Measurements from ENCODE around the gene PRICKLE2.

The PRICKLE2 gene

DNA sequence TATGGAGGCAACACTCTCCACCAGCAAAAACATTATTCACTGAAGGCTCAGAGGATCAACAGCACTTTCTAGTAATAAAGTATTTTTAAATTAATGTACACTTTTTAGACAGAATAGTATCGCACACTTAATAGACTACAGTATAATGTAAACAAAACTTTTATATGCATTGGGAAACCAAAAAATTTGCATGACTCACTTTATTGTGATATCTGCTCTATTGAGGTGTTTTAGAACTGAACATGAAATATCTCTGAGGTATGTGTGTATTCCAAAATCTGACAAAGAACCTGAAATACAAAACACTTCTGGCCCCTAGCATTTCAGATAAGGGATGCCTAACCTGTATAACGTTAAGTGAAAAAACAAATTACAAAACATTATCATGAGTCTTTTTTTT is 99.7 kb downstream of the PRICKLE2 start:
- Histone ChIP-seq H3K4me1 (ENCODE audit: control insufficient read depth, low read length) (no peaks in the 10 kb centered on the region), H3K9me3 (ENCODE audit: control insufficient read depth, insufficient read depth, low read length) (no peaks in the 10 kb centered on the region), H3K27me3 (ENCODE audit: control insufficient read depth, low read length) (0 out of 2 replicates have a peak, but pooled peaks cover 6% of the 10 kb centered on the region), H3K79me2 (ENCODE audit: control insufficient read depth, low read length) (no peaks in the 10 kb centered on the region), H3K4me2 (ENCODE audit: low read length) (no peak overlapping the region), H4K20me1 (ENCODE audit: control insufficient read depth, insufficient read depth, low read depth, low read length) (no peaks in the 10 kb centered on the region), H3K36me3 (ENCODE audit: control insufficient read depth, low read length) (no peaks in the 10 kb centered on the region), H3F3A (ENCODE audit: control insufficient read depth, insufficient read depth) (no peaks in the 10 kb centered on the region), H3K4me3 (ENCODE audit: low read length) (no peak overlapping the region), H3K27ac (ENCODE audit: low read depth, low read length) (no peak overlapping the region), H3K9me2 (replicated peaks; ENCODE audit: control insufficient read depth, low read length) (no peaks in the 10 kb centered on the region)
- TF ChIP-seq, protein P1, sequence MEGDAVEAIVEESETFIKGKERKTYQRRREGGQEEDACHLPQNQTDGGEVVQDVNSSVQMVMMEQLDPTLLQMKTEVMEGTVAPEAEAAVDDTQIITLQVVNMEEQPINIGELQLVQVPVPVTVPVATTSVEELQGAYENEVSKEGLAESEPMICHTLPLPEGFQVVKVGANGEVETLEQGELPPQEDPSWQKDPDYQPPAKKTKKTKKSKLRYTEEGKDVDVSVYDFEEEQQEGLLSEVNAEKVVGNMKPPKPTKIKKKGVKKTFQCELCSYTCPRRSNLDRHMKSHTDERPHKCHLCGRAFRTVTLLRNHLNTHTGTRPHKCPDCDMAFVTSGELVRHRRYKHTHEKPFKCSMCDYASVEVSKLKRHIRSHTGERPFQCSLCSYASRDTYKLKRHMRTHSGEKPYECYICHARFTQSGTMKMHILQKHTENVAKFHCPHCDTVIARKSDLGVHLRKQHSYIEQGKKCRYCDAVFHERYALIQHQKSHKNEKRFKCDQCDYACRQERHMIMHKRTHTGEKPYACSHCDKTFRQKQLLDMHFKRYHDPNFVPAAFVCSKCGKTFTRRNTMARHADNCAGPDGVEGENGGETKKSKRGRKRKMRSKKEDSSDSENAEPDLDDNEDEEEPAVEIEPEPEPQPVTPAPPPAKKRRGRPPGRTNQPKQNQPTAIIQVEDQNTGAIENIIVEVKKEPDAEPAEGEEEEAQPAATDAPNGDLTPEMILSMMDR (IDR thresholded peaks at IDR 0.05; ENCODE audit: low read depth, low read length, poor library complexity, severe bottlenecking) = no peak
- TF ChIP-seq EZH2phosphoT487 (IDR thresholded peaks at IDR 0.05; ENCODE audit: borderline replicate concordance, low read length) = no peak

DNA sequence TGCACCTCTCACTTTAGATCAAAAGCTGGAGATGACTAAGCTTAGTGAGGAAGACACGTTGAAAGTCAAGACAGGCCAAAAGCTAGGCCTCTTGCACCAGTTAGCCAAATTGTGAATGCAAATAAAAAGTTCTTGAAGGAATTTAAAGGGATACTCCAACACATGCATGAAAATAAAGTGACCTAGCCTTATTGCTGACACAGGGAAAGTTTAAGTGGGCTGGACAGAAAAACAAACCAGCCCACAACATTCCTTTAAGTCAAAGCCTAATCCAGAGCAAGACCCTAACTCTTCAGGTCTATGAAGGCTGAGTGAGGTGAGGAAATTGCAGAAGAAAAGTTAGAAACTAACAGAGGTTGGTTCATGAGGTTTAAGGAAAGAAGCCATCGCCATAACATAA is 101.3 kb downstream of the PRICKLE2 start:
- Histone ChIP-seq H3K9me2 (replicated peaks; ENCODE audit: control insufficient read depth, low read length) (no peaks in the 10 kb centered on the region), H3K27me3 (ENCODE audit: control insufficient read depth, low read length) (0 out of 2 replicates have a peak, but pooled peaks cover 2% of the 10 kb centered on the region), H3K36me3 (ENCODE audit: control insufficient read depth, low read length) (no peaks in the 10 kb centered on the region), H3K27ac (ENCODE audit: low read depth, low read length) (no peak overlapping the region), H3K4me2 (ENCODE audit: low read length) (no peak overlapping the region), H3K4me1 (ENCODE audit: control insufficient read depth, low read length) (no peaks in the 10 kb centered on the region), H3K9me3 (ENCODE audit: control insufficient read depth, insufficient read depth, low read length) (no peaks in the 10 kb centered on the region), H3K4me3 (ENCODE audit: low read length) (no peak overlapping the region), H3K79me2 (ENCODE audit: control insufficient read depth, low read length) (no peaks in the 10 kb centered on the region), H3F3A (ENCODE audit: control insufficient read depth, insufficient read depth) (no peaks in the 10 kb centered on the region), H4K20me1 (ENCODE audit: control insufficient read depth, insufficient read depth, low read depth, low read length) (no peaks in the 10 kb centered on the region)
- no peak for TF ChIP-seq EZH2phosphoT487 (IDR thresholded peaks at IDR 0.05; ENCODE audit: borderline replicate concordance, low read length)
- TF ChIP-seq, protein P1 (IDR thresholded peaks at IDR 0.05; ENCODE audit: low read depth, low read length, poor library complexity, severe bottlenecking) = no peak

DNA sequence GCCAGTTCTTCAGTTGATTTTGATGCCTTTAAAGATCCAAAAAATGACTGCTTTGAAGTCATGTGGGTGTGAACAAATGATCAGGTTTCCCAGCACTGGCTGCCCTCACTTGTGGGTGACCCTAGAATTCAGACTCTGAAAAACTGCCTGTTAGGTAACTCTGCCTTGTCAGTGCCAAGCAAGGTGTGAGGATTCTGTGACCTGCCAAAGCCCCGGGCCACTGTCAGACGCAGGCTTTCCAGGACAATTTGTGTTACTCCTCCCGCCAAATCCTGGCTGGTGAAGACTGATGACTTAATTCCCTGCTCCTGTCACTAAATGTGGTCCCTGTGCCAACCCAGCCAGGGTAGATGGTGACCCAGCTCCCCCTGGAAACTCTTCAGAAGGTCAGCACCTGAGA is 102.8 kb downstream of the PRICKLE2 start:
- no peaks in the 10 kb centered on the region for H3K79me2 ChIP-seq (ENCODE audit: control insufficient read depth, low read length)
- no peaks in the 10 kb centered on the region for H3F3A ChIP-seq (ENCODE audit: control insufficient read depth, insufficient read depth)
- H3K27me3 ChIP-seq (ENCODE audit: control insufficient read depth, low read length) = no peaks in the 10 kb centered on the region
- no peaks in the 10 kb centered on the region for H3K9me3 ChIP-seq (ENCODE audit: control insufficient read depth, insufficient read depth, low read length)
- TF ChIP-seq, protein P1 (IDR thresholded peaks at IDR 0.05; ENCODE audit: low read depth, low read length, poor library complexity, severe bottlenecking) = no peak
- TF ChIP-seq EZH2phosphoT487 (IDR thresholded peaks at IDR 0.05; ENCODE audit: borderline replicate concordance, low read length) = no peak
- H3K4me3 ChIP-seq (ENCODE audit: low read length) = no peak overlapping the region
- H3K9me2 ChIP-seq (replicated peaks; ENCODE audit: control insufficient read depth, low read length) = no peaks in the 10 kb centered on the region
- H3K4me2 ChIP-seq (ENCODE audit: low read length) = no peak overlapping the region
- H3K27ac ChIP-seq (ENCODE audit: low read depth, low read length) = no peak overlapping the region
- no peaks in the 10 kb centered on the region for H3K4me1 ChIP-seq (ENCODE audit: control insufficient read depth, low read length)
- no peaks in the 10 kb centered on the region for H3K36me3 ChIP-seq (ENCODE audit: control insufficient read depth, low read length)
- H4K20me1 ChIP-seq (ENCODE audit: control insufficient read depth, insufficient read depth, low read depth, low read length) = no peaks in the 10 kb centered on the region

Measured in DOHH2 (cell line).